SH-SY5Y (cell line): Measurements from ENCODE around the gene DHX35.

ENCODE experiments used
- GATA2 ChIP-seq: IDR thresholded peaks from 2 replicates; pipeline ENCODE4 v1.6.1; 2011; ENCODE audit warnings: mild to moderate bottlenecking, low read depth, low read length
- GATA3 ChIP-seq: IDR thresholded peaks from 2 replicates; pipeline ENCODE4 v1.6.1; 2011; ENCODE audit warnings: low read depth, mild to moderate bottlenecking, low read length, moderate library complexity

GRCh38 chr20:39004508-39004907, 42.4 kb downstream of the DHX35 start:
- no peak for TF ChIP-seq GATA2
- no peak for TF ChIP-seq GATA3
